Measurements from ENCODE around the gene GRM2. TPM values are rescaled to one million over a fixed set of nuclear protein-coding genes. Genes with fewer than 3 reads are reported as not detected.
A peak's percentile ranks its signal among the peaks of the same experiment; 100 is the strongest.

Gene GRM2
- total and polyA plus RNA-seq, 2 donors (not counting 1 experiment from before 2014, with no cell fraction given) = under 0.01 to 0.06 TPM

DNA sequence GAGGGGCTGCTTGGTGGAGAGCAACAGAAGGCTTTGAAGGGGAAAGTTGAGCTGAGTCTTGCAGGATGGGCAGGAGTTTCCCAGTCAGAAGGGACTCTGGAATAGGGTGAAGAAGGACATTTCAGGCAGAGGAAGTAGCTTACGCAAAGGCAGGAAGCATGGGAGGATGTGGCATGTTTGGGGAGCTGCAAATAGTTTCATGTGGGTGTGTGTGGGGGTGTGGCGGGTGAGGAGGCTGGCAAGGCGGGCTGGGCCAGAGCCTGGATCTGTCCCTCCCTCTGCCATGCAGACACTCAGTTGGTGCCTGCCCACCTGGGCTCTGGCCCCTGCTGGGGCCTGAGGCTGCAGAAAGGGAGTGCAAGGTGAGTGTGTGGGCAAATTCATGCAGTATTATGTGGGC lies 25.4 kb upstream of the GRM2 start:
- DNase-seq (ENCODE audit: low read depth in 2 of 2) = no peak
- TF ChIP-seq EZH2 (IDR thresholded peaks at IDR 0.05; ENCODE audit: low read length, missing control alignments) = no peak
- TF ChIP-seq, protein P1, sequence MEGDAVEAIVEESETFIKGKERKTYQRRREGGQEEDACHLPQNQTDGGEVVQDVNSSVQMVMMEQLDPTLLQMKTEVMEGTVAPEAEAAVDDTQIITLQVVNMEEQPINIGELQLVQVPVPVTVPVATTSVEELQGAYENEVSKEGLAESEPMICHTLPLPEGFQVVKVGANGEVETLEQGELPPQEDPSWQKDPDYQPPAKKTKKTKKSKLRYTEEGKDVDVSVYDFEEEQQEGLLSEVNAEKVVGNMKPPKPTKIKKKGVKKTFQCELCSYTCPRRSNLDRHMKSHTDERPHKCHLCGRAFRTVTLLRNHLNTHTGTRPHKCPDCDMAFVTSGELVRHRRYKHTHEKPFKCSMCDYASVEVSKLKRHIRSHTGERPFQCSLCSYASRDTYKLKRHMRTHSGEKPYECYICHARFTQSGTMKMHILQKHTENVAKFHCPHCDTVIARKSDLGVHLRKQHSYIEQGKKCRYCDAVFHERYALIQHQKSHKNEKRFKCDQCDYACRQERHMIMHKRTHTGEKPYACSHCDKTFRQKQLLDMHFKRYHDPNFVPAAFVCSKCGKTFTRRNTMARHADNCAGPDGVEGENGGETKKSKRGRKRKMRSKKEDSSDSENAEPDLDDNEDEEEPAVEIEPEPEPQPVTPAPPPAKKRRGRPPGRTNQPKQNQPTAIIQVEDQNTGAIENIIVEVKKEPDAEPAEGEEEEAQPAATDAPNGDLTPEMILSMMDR (conservative IDR thresholded peaks at IDR 0.05 in 1 of 2, IDR thresholded peaks at IDR 0.05 in 1 of 2; ENCODE audit: low read depth in 1 of 2, low read length in 2 of 2) = no peak
- Histone ChIP-seq H3K4me1 (ENCODE audit: control insufficient read depth, extremely low read depth, insufficient read depth, low read length) (no peaks in the 10 kb centered on the region), H2AFZ (ENCODE audit: low read length) (no peak overlapping the region), H3K9me3 (ENCODE audit: control insufficient read depth, insufficient read depth, low read depth, low read length) (no peaks in the 10 kb centered on the region), H3K27ac (ENCODE audit: insufficient read depth, low read length) (no peak overlapping the region), H3K79me2 (ENCODE audit: control insufficient read depth, insufficient read depth, low read length) (no peaks in the 10 kb centered on the region), H3K4me3 (replicated peaks in 1 of 4; ENCODE audit: control extremely low read depth in 1 of 4, insufficient read depth in 1 of 4, low read depth in 3 of 4, low read length in 4 of 4) (no peak overlapping the region), H3K27me3 (ENCODE audit: control insufficient read depth, insufficient read depth, low read length) (no peaks in the 10 kb centered on the region), H3K9ac (ENCODE audit: insufficient read depth, low read length) (no peak overlapping the region), H4K20me1 (ENCODE audit: control insufficient read depth, extremely low read depth, insufficient read depth, low read length) (no peaks in the 10 kb centered on the region), H3K4me2 (ENCODE audit: extremely low read depth, insufficient read depth, low read length) (no peak overlapping the region), H3K36me3 (ENCODE audit: control insufficient read depth, insufficient read depth, low read length) (peaks cover 6% of the 10 kb centered on the region)

DNA sequence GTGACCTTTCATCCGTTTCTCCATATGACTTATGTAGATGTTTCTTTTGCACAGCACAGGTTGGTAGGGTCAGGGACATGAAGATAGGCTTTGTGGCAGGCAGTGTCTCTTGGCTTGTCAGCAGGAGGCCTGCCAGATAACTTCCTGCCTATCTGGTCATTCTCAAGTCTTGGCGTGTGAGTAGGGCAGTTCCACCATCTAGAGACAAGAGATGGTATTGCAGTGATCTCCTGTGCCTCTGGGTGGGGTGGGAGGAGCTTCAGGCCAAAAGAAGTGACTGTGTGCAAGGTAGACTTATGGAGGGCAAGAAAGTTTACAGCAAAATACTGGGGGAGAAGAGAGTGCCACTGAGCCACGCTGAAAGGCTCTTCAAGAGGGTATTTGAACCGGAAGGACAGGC lies 24.8 kb upstream of the GRM2 start:
- TF ChIP-seq EZH2 (IDR thresholded peaks at IDR 0.05; ENCODE audit: low read length, missing control alignments) = no peak
- TF ChIP-seq, protein P1 (conservative IDR thresholded peaks at IDR 0.05 in 1 of 2, IDR thresholded peaks at IDR 0.05 in 1 of 2; ENCODE audit: low read depth in 1 of 2, low read length in 2 of 2) = peak; percentile 78 to 90
- no peaks in the 10 kb centered on the region for H3K79me2 ChIP-seq (ENCODE audit: control insufficient read depth, insufficient read depth, low read length)
- H3K27ac ChIP-seq (ENCODE audit: insufficient read depth, low read length) = no peak overlapping the region
- no peaks in the 10 kb centered on the region for H3K9me3 ChIP-seq (ENCODE audit: control insufficient read depth, insufficient read depth, low read depth, low read length)
- H3K36me3 ChIP-seq (ENCODE audit: control insufficient read depth, insufficient read depth, low read length) = peaks cover 3% of the 10 kb centered on the region
- no peaks in the 10 kb centered on the region for H3K4me1 ChIP-seq (ENCODE audit: control insufficient read depth, extremely low read depth, insufficient read depth, low read length)
- no peak overlapping the region for H3K4me2 ChIP-seq (ENCODE audit: extremely low read depth, insufficient read depth, low read length)
- H3K9ac ChIP-seq (ENCODE audit: insufficient read depth, low read length) = no peak overlapping the region
- H3K27me3 ChIP-seq (ENCODE audit: control insufficient read depth, insufficient read depth, low read length) = no peaks in the 10 kb centered on the region
- no peak overlapping the region for H3K4me3 ChIP-seq (replicated peaks in 1 of 4; ENCODE audit: control extremely low read depth in 1 of 4, insufficient read depth in 1 of 4, low read depth in 3 of 4, low read length in 4 of 4)
- H4K20me1 ChIP-seq (ENCODE audit: control insufficient read depth, extremely low read depth, insufficient read depth, low read length) = no peaks in the 10 kb centered on the region
- DNase-seq (ENCODE audit: low read depth in 2 of 2) = peak; percentile 74 to 84
- no peak overlapping the region for H2AFZ ChIP-seq (ENCODE audit: low read length)

DNA sequence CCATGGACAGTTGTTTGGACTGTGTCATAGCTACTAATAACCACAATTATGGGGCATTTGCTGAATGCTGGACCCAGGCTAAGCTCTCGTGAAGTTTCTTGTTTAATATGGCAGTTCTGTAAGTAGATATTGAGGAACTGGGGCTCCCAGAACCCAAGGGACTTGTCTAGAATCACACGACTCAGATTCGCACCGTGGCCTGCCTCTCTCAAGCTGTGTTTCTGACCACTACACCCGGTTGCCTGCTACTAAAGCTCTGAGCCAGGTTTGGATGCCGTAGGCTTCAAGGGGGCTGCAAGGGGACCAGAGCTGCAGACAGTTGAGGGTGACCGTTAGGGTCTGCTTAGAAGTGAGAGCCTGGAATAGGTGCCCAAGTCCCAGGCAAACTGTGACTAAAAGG lies 24.3 kb upstream of the GRM2 start:
- TF ChIP-seq, protein P1 (conservative IDR thresholded peaks at IDR 0.05 in 1 of 2, IDR thresholded peaks at IDR 0.05 in 1 of 2; ENCODE audit: low read depth in 1 of 2, low read length in 2 of 2) = no peak
- TF ChIP-seq EZH2 (IDR thresholded peaks at IDR 0.05; ENCODE audit: low read length, missing control alignments) = no peak
- H3K4me2 ChIP-seq (ENCODE audit: extremely low read depth, insufficient read depth, low read length) = no peak overlapping the region
- no peak overlapping the region for H3K27ac ChIP-seq (ENCODE audit: insufficient read depth, low read length)
- H3K36me3 ChIP-seq (ENCODE audit: control insufficient read depth, insufficient read depth, low read length) = peaks cover 3% of the 10 kb centered on the region
- no peaks in the 10 kb centered on the region for H3K79me2 ChIP-seq (ENCODE audit: control insufficient read depth, insufficient read depth, low read length)
- H3K9me3 ChIP-seq (ENCODE audit: control insufficient read depth, insufficient read depth, low read depth, low read length) = no peaks in the 10 kb centered on the region
- H3K9ac ChIP-seq (ENCODE audit: insufficient read depth, low read length) = no peak overlapping the region
- no peak overlapping the region for H2AFZ ChIP-seq (ENCODE audit: low read length)
- no peaks in the 10 kb centered on the region for H3K27me3 ChIP-seq (ENCODE audit: control insufficient read depth, insufficient read depth, low read length)
- H4K20me1 ChIP-seq (ENCODE audit: control insufficient read depth, extremely low read depth, insufficient read depth, low read length) = no peaks in the 10 kb centered on the region
- DNase-seq (ENCODE audit: low read depth in 2 of 2) = no peak
- H3K4me3 ChIP-seq (replicated peaks in 1 of 4; ENCODE audit: control extremely low read depth in 1 of 4, insufficient read depth in 1 of 4, low read depth in 3 of 4, low read length in 4 of 4) = no peak overlapping the region
- H3K4me1 ChIP-seq (ENCODE audit: control insufficient read depth, extremely low read depth, insufficient read depth, low read length) = no peaks in the 10 kb centered on the region

Data from fibroblast of lung (primary cell).